ENCODE data around the gene CFAP100.

CFAP100 gene

GRCh38 chr3:126464093-126464492 is 69.4 kb downstream of the CFAP100 start:
- no peak for FAIRE-seq

GRCh38 chr3:126464494-126464893 is 69.8 kb downstream of the CFAP100 start:
- no peak for FAIRE-seq
- no peak for TF ChIP-seq CTCF (IDR thresholded peaks at IDR 0.05; ENCODE audit: insufficient read depth, missing control alignments)
- no peak for DNase-seq (ENCODE audit: insufficient read length, low spot score)

More at GRCh38 chr3:126464093-126464492, 69.4 kb downstream of the CFAP100 start:
- DNase-seq (ENCODE audit: insufficient read length, low spot score): no peak
- no peak for TF ChIP-seq CTCF (IDR thresholded peaks at IDR 0.05; ENCODE audit: insufficient read depth, missing control alignments)

- no peak for FAIRE-seq
- no peak for DNase-seq (ENCODE audit: insufficient read length, low spot score)
- TF ChIP-seq CTCF (IDR thresholded peaks at IDR 0.05; ENCODE audit: insufficient read depth, missing control alignments): no peak
Measured at GRCh38 chr3:126464997-126465396, 70.3 kb downstream of the CFAP100 start.

GRCh38 chr3:126465928-126466544 is 71.3 kb downstream of the CFAP100 start:
- FAIRE-seq (no peak), DNase-seq (ENCODE audit: insufficient read length, low spot score) (no peak)
- no peak for TF ChIP-seq CTCF (IDR thresholded peaks at IDR 0.05; ENCODE audit: insufficient read depth, missing control alignments)

- FAIRE-seq: no peak
- no peak for TF ChIP-seq CTCF (IDR thresholded peaks at IDR 0.05; ENCODE audit: insufficient read depth, missing control alignments)
- no peak for DNase-seq (ENCODE audit: insufficient read length, low spot score)
Measured at GRCh38 chr3:126466886-126467610, 72.3 kb downstream of the CFAP100 start.

- no peak for DNase-seq (ENCODE audit: insufficient read length, low spot score)
- no peak for TF ChIP-seq CTCF (IDR thresholded peaks at IDR 0.05; ENCODE audit: insufficient read depth, missing control alignments)
- no peak for FAIRE-seq
Measured at GRCh38 chr3:126467611-126467955, 72.9 kb downstream of the CFAP100 start.

Data from D721Med (cell line).